Measurements from ENCODE around the gene MT1HL1. TPM values are rescaled to one million over a fixed set of nuclear protein-coding genes. Genes with fewer than 3 reads are reported as not detected.

Gene MT1HL1
- not detected in 2 replicates for total RNA-seq

DNA sequence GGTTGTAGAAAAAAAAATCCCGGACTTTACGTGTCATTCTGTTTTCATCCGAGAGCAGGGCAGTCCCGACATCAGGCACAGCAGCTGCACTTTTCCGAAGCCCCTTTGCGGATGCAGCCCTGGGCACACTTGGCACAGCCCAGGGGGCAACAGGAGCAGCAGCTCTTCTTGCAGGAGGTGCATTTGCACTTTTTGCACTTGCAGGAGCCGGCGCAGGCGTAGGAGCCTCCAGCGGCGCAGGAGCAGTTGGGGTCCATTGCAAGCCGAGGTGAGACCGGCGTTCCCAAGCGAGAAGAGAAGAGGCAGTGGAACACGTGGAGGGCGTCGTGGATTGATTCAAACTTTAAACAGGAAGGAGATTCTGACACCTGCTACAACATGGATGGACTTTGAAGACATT, at the start of gene MT1HL1:
TSS of gene MT1HL1 (minus strand) at position 326 of the 400 bp plus-strand sequence. CDS start at position 257, 69 bp downstream.
- Histone ChIP-seq H3K4me3 (ENCODE audit: low read depth, low read length) (no peak within 1 kb of the TSS), H3K36me3 (ENCODE audit: control insufficient read depth, insufficient read depth, low read length) (no peaks in the 10 kb centered on the region), H3K27me3 (ENCODE audit: control insufficient read depth, insufficient read depth, low read length) (no peaks in the 10 kb centered on the region)
- DNase-seq (ENCODE audit: low read depth) (no peak), FAIRE-seq (no peak)
- TF ChIP-seq, protein P1, sequence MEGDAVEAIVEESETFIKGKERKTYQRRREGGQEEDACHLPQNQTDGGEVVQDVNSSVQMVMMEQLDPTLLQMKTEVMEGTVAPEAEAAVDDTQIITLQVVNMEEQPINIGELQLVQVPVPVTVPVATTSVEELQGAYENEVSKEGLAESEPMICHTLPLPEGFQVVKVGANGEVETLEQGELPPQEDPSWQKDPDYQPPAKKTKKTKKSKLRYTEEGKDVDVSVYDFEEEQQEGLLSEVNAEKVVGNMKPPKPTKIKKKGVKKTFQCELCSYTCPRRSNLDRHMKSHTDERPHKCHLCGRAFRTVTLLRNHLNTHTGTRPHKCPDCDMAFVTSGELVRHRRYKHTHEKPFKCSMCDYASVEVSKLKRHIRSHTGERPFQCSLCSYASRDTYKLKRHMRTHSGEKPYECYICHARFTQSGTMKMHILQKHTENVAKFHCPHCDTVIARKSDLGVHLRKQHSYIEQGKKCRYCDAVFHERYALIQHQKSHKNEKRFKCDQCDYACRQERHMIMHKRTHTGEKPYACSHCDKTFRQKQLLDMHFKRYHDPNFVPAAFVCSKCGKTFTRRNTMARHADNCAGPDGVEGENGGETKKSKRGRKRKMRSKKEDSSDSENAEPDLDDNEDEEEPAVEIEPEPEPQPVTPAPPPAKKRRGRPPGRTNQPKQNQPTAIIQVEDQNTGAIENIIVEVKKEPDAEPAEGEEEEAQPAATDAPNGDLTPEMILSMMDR (IDR thresholded peaks at IDR 0.05; ENCODE audit: insufficient read depth, low read length, severe bottlenecking): no peak

DNA sequence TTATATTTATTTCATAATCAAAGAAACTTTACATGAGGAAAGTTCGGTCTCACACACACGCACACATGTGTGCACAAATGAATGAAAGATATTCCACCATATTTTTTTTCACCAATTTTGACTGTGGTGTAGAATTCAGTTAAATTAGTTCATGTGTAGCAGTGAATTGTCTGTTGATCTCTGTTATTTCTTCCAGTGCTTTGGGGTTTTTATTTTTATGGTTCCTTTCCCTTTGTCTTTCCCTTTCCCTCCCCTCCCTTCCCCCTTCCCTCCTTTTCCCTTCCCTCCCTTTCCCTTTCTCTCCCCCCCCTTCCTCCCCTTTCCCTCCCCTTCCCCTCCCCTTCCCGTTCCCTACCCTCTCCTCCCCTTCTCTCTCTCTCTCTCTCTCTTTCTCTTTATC, 46.7 kb upstream of the MT1HL1 start:
- Histone ChIP-seq H3K4me3 (ENCODE audit: low read depth, low read length) (no peak overlapping the region), H3K36me3 (ENCODE audit: control insufficient read depth, insufficient read depth, low read length) (no peaks in the 10 kb centered on the region), H3K27me3 (ENCODE audit: control insufficient read depth, insufficient read depth, low read length) (no peaks in the 10 kb centered on the region)
- FAIRE-seq: no peak
- DNase-seq (ENCODE audit: low read depth): no peak
- TF ChIP-seq, protein P1 (IDR thresholded peaks at IDR 0.05; ENCODE audit: insufficient read depth, low read length, severe bottlenecking): no peak

DNA sequence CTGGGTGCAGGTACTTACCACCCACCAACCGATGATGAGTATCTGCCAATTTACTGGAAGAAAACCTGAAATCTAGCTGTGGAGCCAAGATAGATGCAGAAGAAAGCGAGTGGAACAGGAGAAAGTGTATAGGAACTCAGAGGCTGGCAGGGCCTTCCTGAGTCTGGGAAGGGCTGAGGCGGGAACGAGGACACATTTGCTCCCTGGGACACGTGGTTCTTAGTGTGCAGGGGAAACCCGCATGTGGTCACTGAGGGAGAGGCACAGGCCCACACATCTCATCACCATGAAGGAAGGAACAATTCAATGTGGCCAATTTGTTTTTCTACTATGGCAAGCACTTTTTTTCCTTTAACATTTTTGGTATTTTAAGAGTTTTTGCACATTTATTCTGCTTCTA, 45.9 kb upstream of the MT1HL1 start:
- TF ChIP-seq, protein P1 (IDR thresholded peaks at IDR 0.05; ENCODE audit: insufficient read depth, low read length, severe bottlenecking): no peak
- H3K36me3 ChIP-seq (ENCODE audit: control insufficient read depth, insufficient read depth, low read length): no peaks in the 10 kb centered on the region
- no peak overlapping the region for H3K4me3 ChIP-seq (ENCODE audit: low read depth, low read length)
- H3K27me3 ChIP-seq (ENCODE audit: control insufficient read depth, insufficient read depth, low read length): no peaks in the 10 kb centered on the region
- no peak for DNase-seq (ENCODE audit: low read depth)
- no peak for FAIRE-seq

DNA sequence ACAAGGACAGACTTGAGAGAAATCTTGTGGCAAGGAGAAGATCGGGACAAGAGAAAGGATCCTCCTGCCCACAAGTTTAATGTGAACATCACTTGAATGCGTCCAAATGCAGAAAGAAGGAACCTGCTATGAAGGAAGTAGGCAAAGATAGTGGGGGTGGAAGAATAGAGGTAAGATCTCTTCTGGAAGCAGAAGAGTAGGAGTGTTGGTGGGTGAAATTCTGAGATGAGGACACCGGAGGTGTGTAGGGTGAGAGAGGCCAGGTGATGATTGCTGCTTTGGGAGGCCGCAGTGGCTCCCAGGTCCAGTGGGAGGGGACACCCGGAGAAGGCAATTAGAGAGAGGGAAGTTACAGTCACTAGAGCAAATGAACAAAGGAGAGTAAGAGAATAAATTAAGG, 44.6 kb upstream of the MT1HL1 start:
- no peak overlapping the region for H3K4me3 ChIP-seq (ENCODE audit: low read depth, low read length)
- TF ChIP-seq, protein P1 (IDR thresholded peaks at IDR 0.05; ENCODE audit: insufficient read depth, low read length, severe bottlenecking): no peak
- no peak for FAIRE-seq
- H3K27me3 ChIP-seq (ENCODE audit: control insufficient read depth, insufficient read depth, low read length): no peaks in the 10 kb centered on the region
- DNase-seq (ENCODE audit: low read depth): no peak
- no peaks in the 10 kb centered on the region for H3K36me3 ChIP-seq (ENCODE audit: control insufficient read depth, insufficient read depth, low read length)

DNA sequence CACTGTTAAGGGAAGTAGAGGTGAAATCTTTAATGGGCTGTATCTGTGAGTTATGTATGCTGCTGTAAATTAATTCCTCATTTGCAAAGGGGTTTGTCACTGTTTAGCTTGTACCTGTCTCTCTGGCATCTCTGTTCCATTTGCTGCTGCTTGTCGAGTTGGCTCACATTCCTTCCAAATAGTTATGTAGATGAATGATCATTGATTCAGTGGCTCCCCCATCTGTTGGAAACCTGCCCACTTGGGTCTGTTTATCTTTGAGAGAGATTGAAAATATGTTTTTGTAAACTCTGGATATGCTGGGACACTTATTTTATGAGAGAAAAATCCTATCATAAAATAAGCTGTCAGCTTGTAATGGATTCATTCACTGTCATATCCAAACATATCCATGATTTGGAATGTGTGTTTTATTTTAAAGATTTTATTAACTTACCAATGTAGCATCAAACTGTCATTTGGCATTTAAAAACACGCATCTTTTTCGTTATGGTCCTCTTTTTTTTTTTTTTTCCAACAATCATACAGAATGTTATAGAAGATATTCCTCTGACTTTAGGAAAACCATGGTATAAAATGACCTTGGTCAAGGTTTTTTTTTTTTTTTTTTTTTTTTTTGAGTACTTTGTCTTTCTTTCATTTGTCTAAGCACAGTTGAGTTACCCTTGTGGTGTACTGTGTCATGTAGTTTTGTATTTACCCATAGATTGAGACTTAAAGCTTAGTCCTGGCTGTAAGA, 41.2 kb upstream of the MT1HL1 start:
- Histone ChIP-seq H3K4me3 (ENCODE audit: low read depth, low read length) (no peak overlapping the region), H3K36me3 (ENCODE audit: control insufficient read depth, insufficient read depth, low read length) (no peaks in the 10 kb centered on the region), H3K27me3 (ENCODE audit: control insufficient read depth, insufficient read depth, low read length) (peaks cover 9% of the 10 kb centered on the region)
- FAIRE-seq (no peak), DNase-seq (ENCODE audit: low read depth) (no peak)
- TF ChIP-seq, protein P1 (IDR thresholded peaks at IDR 0.05; ENCODE audit: insufficient read depth, low read length, severe bottlenecking): no peak
